ENCODE results near the gene TIMM29. TPM values are rescaled to one million over a fixed set of nuclear protein-coding genes. Genes with fewer than 3 reads are reported as not detected.

Gene TIMM29
- total RNA-seq, 1 donor from 2014 or later = 50.2 TPM

DNA sequence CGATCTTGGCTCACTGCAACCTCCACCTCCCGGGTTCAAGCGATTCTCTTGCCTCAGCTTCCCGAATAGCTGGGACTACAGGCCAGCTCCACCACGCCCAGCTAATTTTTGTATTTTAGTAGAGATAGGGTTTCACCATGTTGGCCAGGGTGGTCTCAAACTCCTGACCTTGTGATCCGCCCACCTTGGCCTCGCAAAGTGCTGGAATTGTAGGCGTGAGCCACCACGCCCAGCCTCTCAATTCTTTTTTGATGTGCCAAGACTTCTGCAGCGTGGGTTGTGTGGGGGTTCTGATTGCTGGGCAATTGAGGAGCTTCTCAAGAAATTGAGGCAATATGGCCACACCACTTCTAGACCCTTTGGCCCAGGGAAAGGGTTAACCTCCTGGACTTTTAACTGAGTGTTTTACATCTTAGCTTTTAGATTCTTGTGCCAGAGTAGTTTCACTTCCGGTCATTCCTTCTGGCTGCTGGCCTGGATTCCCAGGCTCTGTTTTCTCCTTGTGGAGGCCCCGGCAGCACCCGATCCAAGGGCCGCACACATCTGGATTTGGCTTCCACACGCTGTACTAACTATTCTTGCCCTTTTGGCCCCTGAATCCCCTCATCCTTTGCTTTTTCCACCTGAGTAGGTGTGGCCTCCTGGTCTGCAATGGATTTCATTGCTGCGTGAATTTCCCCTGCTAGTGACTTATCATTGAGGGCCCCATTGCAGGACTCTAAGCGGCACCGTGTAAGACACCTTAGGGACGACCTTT is 46.9 kb downstream of the TIMM29 start:
- TF ChIP-seq, protein P1, sequence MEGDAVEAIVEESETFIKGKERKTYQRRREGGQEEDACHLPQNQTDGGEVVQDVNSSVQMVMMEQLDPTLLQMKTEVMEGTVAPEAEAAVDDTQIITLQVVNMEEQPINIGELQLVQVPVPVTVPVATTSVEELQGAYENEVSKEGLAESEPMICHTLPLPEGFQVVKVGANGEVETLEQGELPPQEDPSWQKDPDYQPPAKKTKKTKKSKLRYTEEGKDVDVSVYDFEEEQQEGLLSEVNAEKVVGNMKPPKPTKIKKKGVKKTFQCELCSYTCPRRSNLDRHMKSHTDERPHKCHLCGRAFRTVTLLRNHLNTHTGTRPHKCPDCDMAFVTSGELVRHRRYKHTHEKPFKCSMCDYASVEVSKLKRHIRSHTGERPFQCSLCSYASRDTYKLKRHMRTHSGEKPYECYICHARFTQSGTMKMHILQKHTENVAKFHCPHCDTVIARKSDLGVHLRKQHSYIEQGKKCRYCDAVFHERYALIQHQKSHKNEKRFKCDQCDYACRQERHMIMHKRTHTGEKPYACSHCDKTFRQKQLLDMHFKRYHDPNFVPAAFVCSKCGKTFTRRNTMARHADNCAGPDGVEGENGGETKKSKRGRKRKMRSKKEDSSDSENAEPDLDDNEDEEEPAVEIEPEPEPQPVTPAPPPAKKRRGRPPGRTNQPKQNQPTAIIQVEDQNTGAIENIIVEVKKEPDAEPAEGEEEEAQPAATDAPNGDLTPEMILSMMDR (conservative IDR thresholded peaks at IDR 0.05; ENCODE audit: low read depth, low read length) = no peak
- H3K4me3 ChIP-seq (ENCODE audit: low read depth, low read length) = peak overlapping the region; percentile 28
- no peak for DNase-seq (ENCODE audit: low read depth)

DNA sequence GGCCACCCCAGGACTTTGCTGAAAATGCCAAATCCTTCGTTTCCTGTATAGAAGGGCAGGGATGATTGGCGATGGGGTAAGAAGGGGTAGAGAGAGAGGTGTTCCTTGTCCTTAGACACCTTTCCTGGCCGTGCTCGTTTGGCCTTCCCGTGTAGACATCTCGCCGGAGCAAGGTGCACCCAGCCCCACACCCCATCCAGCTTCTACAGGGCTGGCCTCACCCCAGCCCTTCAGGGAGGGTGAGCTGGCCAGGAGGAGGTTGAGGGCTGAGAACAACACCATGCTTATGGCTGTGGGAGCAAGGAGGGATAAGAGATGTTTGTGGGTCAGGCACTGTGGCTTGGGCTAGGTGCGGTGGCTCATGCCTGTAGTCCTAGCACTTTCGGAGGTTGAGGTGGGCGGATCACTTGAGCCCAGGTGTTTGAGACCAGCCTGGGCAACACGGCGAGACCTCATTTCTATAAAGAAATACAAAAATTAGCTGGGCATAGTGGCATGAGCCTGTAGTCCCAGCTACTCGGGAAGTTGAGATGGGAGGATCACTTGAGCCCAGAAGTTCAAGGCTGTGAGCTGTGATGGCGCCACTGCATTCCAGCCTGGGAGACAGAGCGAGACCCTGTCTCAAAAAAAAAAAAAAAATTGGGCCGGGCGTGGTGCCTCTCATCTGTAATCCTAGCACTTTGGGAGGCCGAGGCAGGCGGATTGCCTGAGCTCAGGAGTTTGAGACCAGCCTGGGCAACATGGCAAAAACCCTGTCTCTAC is 47.7 kb downstream of the TIMM29 start:
- no peak for DNase-seq (ENCODE audit: low read depth)
- H3K4me3 ChIP-seq (ENCODE audit: low read depth, low read length) = peak overlapping the region; percentile 28
- TF ChIP-seq, protein P1 (conservative IDR thresholded peaks at IDR 0.05; ENCODE audit: low read depth, low read length) = no peak

DNA sequence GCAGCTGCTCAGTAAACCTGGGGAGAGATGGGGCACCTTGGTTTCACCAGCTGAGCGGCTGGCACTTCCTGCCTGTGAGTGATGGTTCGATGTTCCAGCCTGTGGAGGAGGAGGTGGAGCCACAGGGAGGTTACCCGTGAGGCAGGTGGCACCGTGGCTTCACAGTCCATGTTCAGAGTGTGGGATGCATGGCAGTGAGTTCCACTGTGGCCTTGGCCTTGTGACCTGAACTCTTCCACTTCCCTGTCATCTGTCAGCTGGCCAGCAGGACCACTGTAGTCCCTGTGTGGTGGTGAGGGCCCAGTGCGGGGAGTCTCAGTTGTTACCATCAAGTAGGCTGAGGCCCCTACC is 49.1 kb downstream of the TIMM29 start:
- no peak for DNase-seq (ENCODE audit: low read depth)
- no peak overlapping the region for H3K4me3 ChIP-seq (ENCODE audit: low read depth, low read length)
- TF ChIP-seq, protein P1 (conservative IDR thresholded peaks at IDR 0.05; ENCODE audit: low read depth, low read length) = no peak

Other genes with a start within 250 kb of the TIMM29 start
- 21.7 and 33.4 TPM in 2 replicates for gene QTRT1, start 227.4 kb upstream of the TIMM29 start, total RNA-seq
- 94.5 and 103 TPM in 2 replicates for gene DNM2, start 210.7 kb upstream of the TIMM29 start, total RNA-seq
- gene TMED1, start 92.6 kb upstream of the TIMM29 start, total RNA-seq = 57.3 and 64.8 TPM in 2 replicates
- 0.72 TPM in 1 of 2 replicates, not detected in the other for gene C19orf38, start 80.4 kb upstream of the TIMM29 start, total RNA-seq
- gene CARM1, start 57.3 kb upstream of the TIMM29 start, total RNA-seq = 29.3 and 39.4 TPM in 2 replicates
- gene YIPF2, start 172 bp upstream of the TIMM29 start, total RNA-seq = 48.5 and 56.7 TPM in 2 replicates
- gene SMARCA4, start 32.2 kb downstream of the TIMM29 start, total RNA-seq = 150 and 156 TPM in 2 replicates
- gene LDLR, start 160.7 kb downstream of the TIMM29 start, total RNA-seq = 123 and 184 TPM in 2 replicates
- gene SPC24, start 227.0 kb downstream of the TIMM29 start, total RNA-seq = 33.0 and 76.1 TPM in 2 replicates